K562 (cell line): ENCODE measurements around the gene TMEM156. TPM values are rescaled to one million over a fixed set of nuclear protein-coding genes. Genes with fewer than 3 reads are reported as not detected.
A peak's percentile ranks its signal among the peaks of the same experiment; 100 is the strongest.

Experiments used
- ARID3A ChIP-seq: IDR thresholded peaks from 2 replicates; pipeline ENCODE4 v1.6.1; 2012; ENCODE audit warnings: low read depth, low read length, improper control_type of control experiment, borderline replicate concordance
- ARNT ChIP-seq, 2 experiments: fragments of 450-650 bp; IDR thresholded peaks; 2 replicates each; pipeline ENCODE4 v1.6.1; 2016; ENCODE audit warnings: mild to moderate bottlenecking in 1 of 2
- MAFK ChIP-seq: IDR thresholded peaks from 2 replicates; pipeline ENCODE4 v1.6.1; 2011; ENCODE audit warnings: low read length, improper control_type of control experiment
- POLR3G ChIP-seq: IDR thresholded peaks from 2 replicates; pipeline ENCODE4 v1.6.1; 2011; ENCODE audit not compliant: insufficient read length, insufficient replicate concordance; ENCODE audit errors: extremely low read depth
- RBM25 ChIP-seq: fragments of 200-400 bp; formaldehyde crosslinking; IDR thresholded peaks from 2 replicates; pipeline ENCODE4 v1.6.1; 2018; ENCODE audit warnings: low read length, low read depth, moderate library complexity; ENCODE audit not compliant: severe bottlenecking
- REST ChIP-seq, 2 experiments: fragments of 450-650 bp; formaldehyde crosslinking in 1 of 2; IDR thresholded peaks; 2 replicates each; pipeline versions ENCODE4 v1.4.0 to v1.6.1; 2014 to 2020; ENCODE audit warnings: mild to moderate bottlenecking in 2 of 2, borderline replicate concordance in 1 of 2, low read depth in 1 of 2
- ZBTB1 ChIP-seq: sonication (generic); formaldehyde crosslinking; IDR thresholded peaks from 2 replicates; pipeline ENCODE4 v1.8.1; 2023; ENCODE audit warnings: missing genetic modification reagents, low read depth, mild to moderate bottlenecking, borderline replicate concordance
- ZBTB5 ChIP-seq: fragments of 450-650 bp; IDR thresholded peaks from 2 replicates; pipeline ENCODE4 v1.6.1; 2017; ENCODE audit warnings: antibody characterized with exemption
- ZNF57 ChIP-seq: fragments of 450-650 bp; formaldehyde crosslinking; IDR thresholded peaks from 2 replicates; pipeline ENCODE4 v1.4.0; 2020; ENCODE audit warnings: mild to moderate bottlenecking, moderate library complexity
- polyA plus RNA-seq, 8 experiments: library from polyadenylated mRNA; depleted of rRNA in 4 of 8; stranded (reverse) in 5 of 8; unstranded in 3 of 8; fragments of >200 nt; fragmentation: Nextera tagmentation in 2 of 8; fragmentation: Illumina TruSeq in 1 of 8; extraction: Ambion mirVana in 2 of 8; extraction: Trizol in 1 of 8; gene quantifications; 2 replicates each; pipeline versions ENCODE4 v1.2.1 to v1.2.3, GENCODE V29; 2011 to 2014; ENCODE audit warnings: inconsistent platforms in 1 of 8, missing spikeins in 1 of 8
- total RNA-seq, 7 experiments: library from RNA; depleted of rRNA in 6 of 7; stranded (reverse); fragments of >200 nt in 6 of 7; fragmentation: Illumina TruSeq in 2 of 7; extraction: Trizol in 2 of 7; gene quantifications; 2 replicates each; pipeline versions ENCODE4 v1.2.1 to v1.2.3, GENCODE V29; 2011 to 2021; ENCODE audit warnings: low replicate concordance in 1 of 7

Gene TMEM156
- total and polyA plus RNA-seq, 9 of the 15 experiments (the other 6 are each of a cell fraction or from before 2014, with no cell fraction given), result 3.5 to 9.6 (median 6.4) TPM

GRCh38 chr4:39032218-39033085 lies at the start of gene TMEM156 (continued):
- TF ChIP-seq ARID3A, result 0 out of 2 replicates have a peak, but pooled peaks have one; percentile 11
- TF ChIP-seq REST (IDR thresholded peaks at IDR 0.05; ENCODE audit: borderline replicate concordance), result no peak
- no peak for TF ChIP-seq REST (CRISPR knock-in tag; IDR thresholded peaks at IDR 0.05; ENCODE audit: low read depth)
- TF ChIP-seq MAFK, result no peak
- TF ChIP-seq RBM25, result no peak
- no peak for TF ChIP-seq ZBTB1 (CRISPR knock-in tag)
- no peak for TF ChIP-seq ARNT (IDR thresholded peaks at IDR 0.05)
- no peak for TF ChIP-seq POLR3G
- no peak for TF ChIP-seq ZNF57
- TF ChIP-seq ZBTB5, result no peak
